WTC11 (cell line): Measurements from ENCODE around the gene LBX1. TPM values are rescaled to one million over a fixed set of nuclear protein-coding genes. Genes with fewer than 3 reads are reported as not detected.

Experiments
- ATAC-seq: fragments of 200-7000 bp; cut with Tn5 transposase; 2 replicates; pipeline ENCODE4 v1.10.0; 2021; ENCODE audit warnings: mild to moderate bottlenecking, moderate library complexity
- CTCF ChIA-PET: fragments of 300-600 bp; sonication (Branson Sonifier 250); formaldehyde crosslinking; loops from one replicate; lab custom pipeline; 2021; ENCODE audit warnings: antibody characterized with exemption; lab: Charles Lee
- POLR2A ChIA-PET: fragments of 350-600 bp; sonication (Branson Sonifier 250); formaldehyde crosslinking; loops from one replicate; lab custom pipeline; 2021; ENCODE audit warnings: antibody characterized with exemption; lab: Charles Lee
- DNase-seq: peaks from one replicate; pipeline ENCODE4 v3.0.0; 2021; ENCODE audit warnings: low spot score
- H3K27ac Mint-ChIP-seq: 2 replicates; pipeline ENCODE4 v1.8.0; 2021; ENCODE audit warnings: mixed read lengths
- H3K27me3 Mint-ChIP-seq: 2 replicates; pipeline ENCODE4 v1.8.0; 2021; ENCODE audit warnings: low read depth, mild to moderate bottlenecking, moderate library complexity, mixed read lengths
- H3K36me3 Mint-ChIP-seq: 2 replicates; pipeline ENCODE4 v1.8.0; 2021; ENCODE audit warnings: mixed read lengths
- H3K4me1 Mint-ChIP-seq: 2 replicates; pipeline ENCODE4 v1.8.0; 2022; ENCODE audit warnings: mixed read lengths
- H3K4me3 Mint-ChIP-seq: 2 replicates; pipeline ENCODE4 v1.8.0; 2021; ENCODE audit warnings: mild to moderate bottlenecking, moderate library complexity, mixed read lengths
- H3K9me3 Mint-ChIP-seq: 2 replicates; pipeline ENCODE4 v1.8.0; 2021; ENCODE audit warnings: mixed read lengths
- ATF1 ChIP-seq: sonication (generic); formaldehyde crosslinking; IDR thresholded peaks from 2 replicates; pipeline ENCODE4 v1.8.1; 2023; ENCODE audit warnings: mild to moderate bottlenecking, moderate library complexity, missing genetic modification reagents
- ATF6 ChIP-seq: sonication (generic); formaldehyde crosslinking; IDR thresholded peaks from 2 replicates; pipeline ENCODE4 v1.8.1; 2023; ENCODE audit warnings: mild to moderate bottlenecking, missing genetic modification reagents
- CDX4 ChIP-seq: fragments of 250-450 bp; sonication (Bioruptor Pico); IDR thresholded peaks from 2 replicates; pipeline ENCODE4 v1.9.0; 2021; ENCODE audit warnings: moderate library complexity, mild to moderate bottlenecking, inconsistent platforms, borderline replicate concordance
- E2F4 ChIP-seq: sonication (generic); formaldehyde crosslinking; IDR thresholded peaks from 2 replicates; pipeline ENCODE4 v1.8.1; 2022; ENCODE audit warnings: low read depth, mild to moderate bottlenecking, moderate library complexity, missing genetic modification reagents, borderline replicate concordance
- E2F5 ChIP-seq: sonication (generic); formaldehyde crosslinking; IDR thresholded peaks from 2 replicates; pipeline ENCODE4 v1.8.1; 2022; ENCODE audit warnings: mild to moderate bottlenecking, moderate library complexity, missing genetic modification reagents
- ELF4 ChIP-seq: sonication (generic); formaldehyde crosslinking; IDR thresholded peaks from 2 replicates; pipeline ENCODE4 v1.8.1; 2022; ENCODE audit warnings: low read depth, mild to moderate bottlenecking, moderate library complexity, missing genetic modification reagents
- HMGA2 ChIP-seq: fragments of 250-450 bp; sonication (Bioruptor Pico); IDR thresholded peaks from 2 replicates; pipeline ENCODE4 v1.4.0; 2021; ENCODE audit warnings: mild to moderate bottlenecking, moderate library complexity
- MAX ChIP-seq: sonication (generic); formaldehyde crosslinking; IDR thresholded peaks from 2 replicates; pipeline ENCODE4 v1.8.0; 2022; ENCODE audit warnings: mild to moderate bottlenecking, missing genetic modification reagents
- MLX ChIP-seq: sonication (generic); formaldehyde crosslinking; IDR thresholded peaks from 2 replicates; pipeline ENCODE4 v1.8.1; 2023; ENCODE audit warnings: mild to moderate bottlenecking, missing genetic modification reagents, moderate library complexity
- PRDM15 ChIP-seq: sonication (generic); formaldehyde crosslinking; IDR thresholded peaks from 2 replicates; pipeline ENCODE4 v1.8.0; 2022; ENCODE audit warnings: missing genetic modification reagents
- PREB ChIP-seq: sonication (generic); formaldehyde crosslinking; IDR thresholded peaks from 2 replicates; pipeline ENCODE4 v1.8.1; 2022; ENCODE audit warnings: mild to moderate bottlenecking, missing genetic modification reagents, moderate library complexity, borderline replicate concordance
- SOX15 ChIP-seq: fragments of 250-450 bp; sonication (Bioruptor Pico); IDR thresholded peaks from 2 replicates; pipeline ENCODE4 v1.9.0; 2021; ENCODE audit warnings: mild to moderate bottlenecking
- TP53 ChIP-seq: sonication (generic); formaldehyde crosslinking; IDR thresholded peaks from 2 replicates; pipeline ENCODE4 v1.8.1; 2023; ENCODE audit warnings: mild to moderate bottlenecking, missing genetic modification reagents
- ZBTB43 ChIP-seq: sonication (generic); formaldehyde crosslinking; IDR thresholded peaks from 2 replicates; pipeline ENCODE4 v1.8.1; 2023; ENCODE audit warnings: mild to moderate bottlenecking, missing genetic modification reagents
- ZNF532 ChIP-seq: fragments of 250-450 bp; sonication (Bioruptor Pico); IDR thresholded peaks from 2 replicates; pipeline ENCODE4 v1.9.0; 2021; ENCODE audit warnings: mild to moderate bottlenecking, borderline replicate concordance
- ZNF671 ChIP-seq: fragments of 250-450 bp; sonication (Bioruptor Pico); IDR thresholded peaks from 2 replicates; pipeline ENCODE4 v1.8.0; 2021; ENCODE audit warnings: mild to moderate bottlenecking
- total RNA-seq: library from RNA; stranded (reverse); gene quantifications from 3 replicates; pipeline ENCODE4 v1.2.3, GENCODE V29; 2021

LBX1 gene
- total RNA-seq, 1 experiment from 2014 or later = not detected

GRCh38 chr10:101262147-101262546, 32.9 kb upstream of the LBX1 start (continued):
- TF ChIP-seq ZNF532 (CRISPR knock-in tag) (no peak), SOX15 (no peak), ELF4 (CRISPR knock-in tag) (no peak), ATF1 (CRISPR knock-in tag) (no peak), PREB (CRISPR knock-in tag) (no peak), ZBTB43 (CRISPR knock-in tag) (no peak), MLX (CRISPR knock-in tag) (no peak), HMGA2 (CRISPR knock-in tag) (no peak)
- TF ChIP-seq, all 79 proteins: peak for 0

- H3K9me3 Mint-ChIP-seq = peaks cover 5% of the 10 kb centered on the region; the same call in 1 of the 2 replicates
- TF ChIP-seq E2F4 (no peak), E2F5 (CRISPR knock-in tag) (no peak), MAX (CRISPR knock-in tag) (no peak), CDX4 (CRISPR knock-in tag) (no peak), ZBTB43 (CRISPR knock-in tag) (no peak), TP53 (CRISPR knock-in tag) (no peak), ZNF671 (CRISPR knock-in tag) (no peak), ATF6 (CRISPR knock-in tag) (no peak), PRDM15 (CRISPR knock-in tag) (no peak)
Measured at GRCh38 chr10:101261702-101262101, 32.4 kb upstream of the LBX1 start.

More at GRCh38 chr10:101261702-101262101, 32.4 kb upstream of the LBX1 start:
- no peaks in the 10 kb centered on the region for H3K36me3 Mint-ChIP-seq
- ChIA-PET CTCF (interaction anchor here (0.6 to 9.1 kb wide), 21 partner anchors 9 to 309 kb away, joined by 3 to 108 read pairs (median 4); partner anchors contain the start of genes LBX1, PDZD7 and SFXN3), POLR2A (interaction anchor here (0.6 to 1.2 kb wide), 2 partner anchors 11 to 975 kb away, joined by 3 read pairs; no protein-coding TSS in a partner anchor)
- H3K27ac Mint-ChIP-seq = no peak overlapping the region
- DNase-seq (no peak), ATAC-seq (peak; percentile 63)
- peaks cover 18% of the 10 kb centered on the region for H3K27me3 Mint-ChIP-seq
- peaks cover 42% of the 10 kb centered on the region for H3K4me1 Mint-ChIP-seq
- no peak overlapping the region for H3K4me3 Mint-ChIP-seq
